Peyer's patch (tissue), 4 donors: ENCODE results near the gene ODC1. TPM values are rescaled to one million over a fixed set of nuclear protein-coding genes. Genes with fewer than 3 reads are reported as not detected.

ENCODE experiments used
- DNase-seq, 3 donors: peaks; one replicate each; pipeline ENCODE4 v3.0.0-alpha.2; 2017 to 2019
- H3K27ac ChIP-seq, 4 donors: fragments of 200-600 bp; sonication (generic); one replicate each; pipeline ENCODE4 v1.5.1; 2016 to 2019
- H3K27me3 ChIP-seq, 2 donors: fragments of 200-600 bp; sonication (generic); one replicate each; pipeline ENCODE4 v1.5.1; 2019
- H3K36me3 ChIP-seq, 3 donors: fragments of 200-600 bp; sonication (generic); one replicate each; pipeline ENCODE4 v1.5.1; 2016 to 2019
- H3K4me1 ChIP-seq, 4 donors: fragments of 200-600 bp; sonication (generic); one replicate each; pipeline ENCODE4 v1.5.1; 2016 to 2019
- H3K4me3 ChIP-seq, 4 donors: fragments of 200-600 bp; sonication (generic); 1 replicate in 3 of 4; 2 replicates in 1 of 4; pipeline ENCODE4 v1.5.1; 2016 to 2019; ENCODE audit warnings: mild to moderate bottlenecking in 1 of 4
- H3K9me3 ChIP-seq, 4 donors: fragments of 200-600 bp; sonication (generic); one replicate each; pipeline ENCODE4 v1.5.1; 2016 to 2019; ENCODE audit warnings: mild to moderate bottlenecking in 1 of 4
- CTCF ChIP-seq, 6 experiments: fragments of 450-650 bp in 4 of 6; fragments of 200-600 bp in 2 of 6; sonication (generic) in 1 of 6; IDR thresholded peaks; one replicate each; pipeline ENCODE4 v1.5.1; 2017 to 2019; ENCODE audit warnings: antibody characterized with exemption in 6 of 6, mild to moderate bottlenecking in 3 of 6, moderate library complexity in 1 of 6
- POLR2A ChIP-seq, 2 donors: fragments of 450-650 bp; IDR thresholded peaks; one replicate each; pipeline ENCODE4 v1.5.1; 2017; ENCODE audit warnings: antibody characterized with exemption in 2 of 2, mild to moderate bottlenecking in 2 of 2, moderate library complexity in 2 of 2
- total RNA-seq, 4 donors: library from RNA; depleted of rRNA; stranded (reverse); fragments of >200 nt; gene quantifications; one replicate each; pipeline ENCODE4 v1.1.0, GENCODE V29; 2016

ODC1 gene
- total RNA-seq, 4 donors from 2014 or later = 31.5 to 91.6 (median 55.6) TPM

GRCh38 chr2:10405448-10405847, 42.7 kb downstream of the ODC1 start:
- H3K4me1 ChIP-seq = peaks cover 16 to 49% (median 25%) of the 10 kb centered on the region in 4 donors
- DNase-seq = no peak
- H3K36me3 ChIP-seq = peaks cover 0 to 6% (median 0%) of the 10 kb centered on the region in 3 donors
- TF ChIP-seq CTCF (IDR thresholded peaks at IDR 0.05) (no peak), POLR2A (IDR thresholded peaks at IDR 0.05) (no peak)
- no peak overlapping the region for H3K4me3 ChIP-seq
- H3K9me3 ChIP-seq = no peaks in the 10 kb centered on the region
- H3K27ac ChIP-seq = peak overlapping the region in 2 of 4 donors; percentile 68 to 83
- H3K27me3 ChIP-seq = no peaks in the 10 kb centered on the region

- no peak for TF ChIP-seq CTCF (IDR thresholded peaks at IDR 0.05)
- no peak for TF ChIP-seq POLR2A (IDR thresholded peaks at IDR 0.05)
- H3K4me1 ChIP-seq = peaks cover 17 to 54% (median 27%) of the 10 kb centered on the region in 4 donors
- H3K27me3 ChIP-seq = no peaks in the 10 kb centered on the region
- H3K9me3 ChIP-seq = no peaks in the 10 kb centered on the region
- H3K27ac ChIP-seq = peak overlapping the region in 2 of 4 donors; percentile 68 to 83
- no peak overlapping the region for H3K4me3 ChIP-seq
- no peak for DNase-seq
- peaks cover 0 to 6% (median 0%) of the 10 kb centered on the region in 3 donors for H3K36me3 ChIP-seq
Measured at GRCh38 chr2:10404324-10405143, 43.6 kb downstream of the ODC1 start.

GRCh38 chr2:10402653-10403215, 45.4 kb downstream of the ODC1 start:
- TF ChIP-seq POLR2A (IDR thresholded peaks at IDR 0.05) = no peak
- TF ChIP-seq CTCF (IDR thresholded peaks at IDR 0.05) = no peak
- peaks cover 0 to 6% (median 0%) of the 10 kb centered on the region in 3 donors for H3K36me3 ChIP-seq
- H3K27ac ChIP-seq = peak overlapping the region in 2 of 4 donors; percentile 64 to 71
- no peaks in the 10 kb centered on the region for H3K27me3 ChIP-seq
- no peak overlapping the region for H3K4me3 ChIP-seq
- DNase-seq = no peak
- H3K9me3 ChIP-seq = no peaks in the 10 kb centered on the region
- H3K4me1 ChIP-seq = peaks cover 12 to 43% (median 17%) of the 10 kb centered on the region in 4 donors

- Histone ChIP-seq H3K4me3 (no peak overlapping the region), H3K36me3 (peaks cover 0 to 6% (median 0%) of the 10 kb centered on the region in 3 donors), H3K27ac (peak overlapping the region in 3 of 4 donors; percentile 27 to 71 (median 64)), H3K9me3 (no peaks in the 10 kb centered on the region), H3K27me3 (no peaks in the 10 kb centered on the region), H3K4me1 (peaks cover 12 to 37% (median 14%) of the 10 kb centered on the region in 4 donors)
- DNase-seq = peak in 1 of 3 donors; percentile 69
- TF ChIP-seq POLR2A (IDR thresholded peaks at IDR 0.05) (no peak), CTCF (IDR thresholded peaks at IDR 0.05) (no peak)
Measured at GRCh38 chr2:10402062-10402585, 46.0 kb downstream of the ODC1 start.

- no peaks in the 10 kb centered on the region for H3K27me3 ChIP-seq
- TF ChIP-seq POLR2A (IDR thresholded peaks at IDR 0.05) (no peak), CTCF (IDR thresholded peaks at IDR 0.05) (no peak)
- no peak overlapping the region for H3K4me3 ChIP-seq
- H3K4me1 ChIP-seq = peaks cover 12 to 37% (median 14%) of the 10 kb centered on the region in 4 donors
- H3K27ac ChIP-seq = peak overlapping the region; percentile 27 to 71 (median 60)
- H3K9me3 ChIP-seq = no peaks in the 10 kb centered on the region
- H3K36me3 ChIP-seq = peaks cover 0 to 3% (median 0%) of the 10 kb centered on the region in 3 donors
- peak in 2 of 3 donors; percentile 70 to 76 for DNase-seq
Measured at GRCh38 chr2:10400978-10401951, 46.9 kb downstream of the ODC1 start.
